ENCODE data around the gene EIF4A3.

EIF4A3 gene

GRCh38 chr17:80122026-80122575 lies 24.8 kb downstream of the EIF4A3 start:
- TF ChIP-seq CTCF (IDR thresholded peaks at IDR 0.05; ENCODE audit: unreplicated experiment in 3 of 3), result no peak
- peaks cover 7% of the 10 kb centered on the region for H3K4me1 Mint-ChIP-seq
- H3K27ac Mint-ChIP-seq, result no peak overlapping the region
- no peaks in the 10 kb centered on the region for H3K27me3 Mint-ChIP-seq (ENCODE audit: low read depth)
- no peaks in the 10 kb centered on the region for H3K36me3 Mint-ChIP-seq (ENCODE audit: low read depth)
- H3K9me3 Mint-ChIP-seq, result no peaks in the 10 kb centered on the region
- no peak overlapping the region for H3K4me3 Mint-ChIP-seq

- no peak for TF ChIP-seq CTCF (IDR thresholded peaks at IDR 0.05; ENCODE audit: unreplicated experiment in 3 of 3)
- Mint-ChIP-seq H3K4me3 (no peak overlapping the region), H3K4me1 (peaks cover 7% of the 10 kb centered on the region), H3K36me3 (ENCODE audit: low read depth) (peaks cover 9% of the 10 kb centered on the region), H3K27me3 (ENCODE audit: low read depth) (peaks cover 6% of the 10 kb centered on the region), H3K9me3 (peaks cover 9% of the 10 kb centered on the region), H3K27ac (no peak overlapping the region)
Observed at GRCh38 chr17:80119839-80120238, 27.1 kb downstream of the EIF4A3 start.

- Mint-ChIP-seq H3K27ac (no peak overlapping the region), H3K4me3 (no peak overlapping the region), H3K4me1 (peaks cover 4% of the 10 kb centered on the region), H3K27me3 (ENCODE audit: low read depth) (peaks cover 6% of the 10 kb centered on the region), H3K36me3 (ENCODE audit: low read depth) (peaks cover 14% of the 10 kb centered on the region), H3K9me3 (peaks cover 10% of the 10 kb centered on the region)
- no peak for TF ChIP-seq CTCF (IDR thresholded peaks at IDR 0.05; ENCODE audit: unreplicated experiment in 3 of 3)
Observed at GRCh38 chr17:80119271-80119791, 27.6 kb downstream of the EIF4A3 start.

GRCh38 chr17:80118601-80119270 lies 28.2 kb downstream of the EIF4A3 start:
- Mint-ChIP-seq H3K9me3 (peaks cover 10% of the 10 kb centered on the region), H3K27ac (no peak overlapping the region)
- no peak for TF ChIP-seq CTCF (IDR thresholded peaks at IDR 0.05; ENCODE audit: unreplicated experiment in 3 of 3)

GRCh38 chr17:80117491-80118401 lies 29.2 kb downstream of the EIF4A3 start:
- TF ChIP-seq CTCF (IDR thresholded peaks at IDR 0.05; ENCODE audit: unreplicated experiment in 3 of 3), result no peak
- H3K4me1 Mint-ChIP-seq, result no peaks in the 10 kb centered on the region
- no peak overlapping the region for H3K4me3 Mint-ChIP-seq
- peaks cover 6% of the 10 kb centered on the region for H3K27me3 Mint-ChIP-seq (ENCODE audit: low read depth)
- H3K27ac Mint-ChIP-seq, result no peak overlapping the region
- H3K9me3 Mint-ChIP-seq, result peaks cover 10% of the 10 kb centered on the region
- peaks cover 19% of the 10 kb centered on the region for H3K36me3 Mint-ChIP-seq (ENCODE audit: low read depth)

More at GRCh38 chr17:80118601-80119270, 28.2 kb downstream of the EIF4A3 start:
- Mint-ChIP-seq H3K4me1 (no peaks in the 10 kb centered on the region), H3K36me3 (ENCODE audit: low read depth) (peaks cover 19% of the 10 kb centered on the region), H3K4me3 (no peak overlapping the region), H3K27me3 (ENCODE audit: low read depth) (peaks cover 6% of the 10 kb centered on the region)

All from nephron (organoid).